Gastroesophageal sphincter (tissue), 3 donors: ENCODE measurements around the gene IL1RAPL2.

Experiments
- EP300 ChIP-seq: sonication (generic); formaldehyde crosslinking; IDR thresholded peaks from one replicate; pipeline ENCODE4 v1.6.1; 2017; ENCODE audit warnings: antibody characterized with exemption, mild to moderate bottlenecking
- POLR2A ChIP-seq, 2 donors: fragments of 450-650 bp; IDR thresholded peaks; one replicate each; pipeline ENCODE4 v1.6.1; 2017; ENCODE audit warnings: antibody characterized with exemption in 2 of 2, mild to moderate bottlenecking in 2 of 2, moderate library complexity in 1 of 2
- POLR2AphosphoS5 ChIP-seq: sonication (generic); formaldehyde crosslinking; IDR thresholded peaks from one replicate; pipeline ENCODE4 v1.6.1; 2017; ENCODE audit warnings: antibody characterized with exemption
- TF ChIP-seq, protein P1 (sequence below), 4 experiments: fragments of 200-600 bp in 2 of 4; fragments of 450-650 bp in 2 of 4; sonication (generic) in 1 of 4; IDR thresholded peaks; one replicate each; pipeline ENCODE4 v1.5.1; 2017 to 2019; ENCODE audit warnings: antibody characterized with exemption in 4 of 4, mild to moderate bottlenecking in 2 of 4, moderate library complexity in 2 of 4

DNA sequence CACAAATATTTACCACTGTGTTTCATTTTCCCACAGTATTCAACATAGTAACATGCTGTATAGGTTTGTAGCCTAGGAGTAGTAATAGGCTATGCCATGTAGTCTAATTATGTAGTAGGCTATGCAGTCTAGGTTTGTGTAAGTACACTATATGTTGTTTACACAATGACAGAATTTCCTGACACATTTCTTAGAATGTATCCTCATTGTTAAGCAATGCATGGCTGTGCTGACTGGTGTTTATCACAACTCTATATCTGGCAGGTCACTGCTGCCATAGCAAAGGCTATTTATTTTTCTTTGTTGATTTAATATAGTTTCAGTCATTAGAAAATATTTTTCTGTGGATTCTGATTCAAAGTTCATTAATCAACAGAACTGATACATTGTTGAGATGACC lies 762.8 kb downstream of the IL1RAPL2 start:
- TF ChIP-seq POLR2A (IDR thresholded peaks at IDR 0.05) = no peak
- TF ChIP-seq POLR2AphosphoS5 = no peak
- TF ChIP-seq, protein P1, sequence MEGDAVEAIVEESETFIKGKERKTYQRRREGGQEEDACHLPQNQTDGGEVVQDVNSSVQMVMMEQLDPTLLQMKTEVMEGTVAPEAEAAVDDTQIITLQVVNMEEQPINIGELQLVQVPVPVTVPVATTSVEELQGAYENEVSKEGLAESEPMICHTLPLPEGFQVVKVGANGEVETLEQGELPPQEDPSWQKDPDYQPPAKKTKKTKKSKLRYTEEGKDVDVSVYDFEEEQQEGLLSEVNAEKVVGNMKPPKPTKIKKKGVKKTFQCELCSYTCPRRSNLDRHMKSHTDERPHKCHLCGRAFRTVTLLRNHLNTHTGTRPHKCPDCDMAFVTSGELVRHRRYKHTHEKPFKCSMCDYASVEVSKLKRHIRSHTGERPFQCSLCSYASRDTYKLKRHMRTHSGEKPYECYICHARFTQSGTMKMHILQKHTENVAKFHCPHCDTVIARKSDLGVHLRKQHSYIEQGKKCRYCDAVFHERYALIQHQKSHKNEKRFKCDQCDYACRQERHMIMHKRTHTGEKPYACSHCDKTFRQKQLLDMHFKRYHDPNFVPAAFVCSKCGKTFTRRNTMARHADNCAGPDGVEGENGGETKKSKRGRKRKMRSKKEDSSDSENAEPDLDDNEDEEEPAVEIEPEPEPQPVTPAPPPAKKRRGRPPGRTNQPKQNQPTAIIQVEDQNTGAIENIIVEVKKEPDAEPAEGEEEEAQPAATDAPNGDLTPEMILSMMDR (IDR thresholded peaks at IDR 0.05) = no peak
- no peak for TF ChIP-seq EP300
